ENCODE measurements around the gene ZNF550. TPM values are rescaled to one million over a fixed set of nuclear protein-coding genes. Genes with fewer than 3 reads are reported as not detected.

ZNF550 gene
- total and polyA plus RNA-seq, 2 donors (not counting 1 experiment from before 2014, with no cell fraction given) = 18.0 to 31.1 TPM

DNA sequence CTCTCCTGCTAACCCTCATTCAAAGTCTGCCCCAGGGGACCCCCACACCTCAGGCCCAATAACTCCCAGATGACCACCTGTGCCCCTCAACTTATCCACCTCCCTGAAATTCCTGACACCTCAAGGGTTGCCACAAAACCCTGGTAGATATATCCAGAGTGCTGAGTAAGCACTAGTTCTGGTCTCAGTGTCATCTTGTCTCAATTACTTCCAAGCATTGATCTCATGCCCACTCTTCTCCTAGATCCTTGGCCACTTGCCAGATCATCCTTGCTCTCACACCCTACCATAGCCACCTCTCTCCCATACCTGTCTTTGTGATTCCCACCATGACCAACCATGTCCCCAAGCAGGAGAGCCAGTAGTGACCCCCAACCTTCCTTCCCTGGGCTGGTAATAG is 17.0 kb upstream of the ZNF550 start:
- no peak for ATAC-seq (ENCODE audit: low read depth)
- Histone ChIP-seq H3K4me2 (replicated peaks; ENCODE audit: low read depth, low read length, poor library complexity, severe bottlenecking) (no peak overlapping the region), H3K79me2 (ENCODE audit: control insufficient read depth, insufficient read depth, low read length) (peaks cover 19% of the 10 kb centered on the region), H3K9me3 (ENCODE audit: control extremely low read depth in 1 of 3, control insufficient read depth in 2 of 3, insufficient read depth in 1 of 3, low read length in 2 of 3) (peaks cover 5 to 61% (median 46%) of the 10 kb centered on the region in 3 donors), H3K27me3 (replicated peaks in 1 of 4; ENCODE audit: control extremely low read depth in 1 of 4, control insufficient read depth in 3 of 4, insufficient read depth in 4 of 4, low read length in 3 of 4) (no peaks in the 10 kb centered on the region), H2AFZ (ENCODE audit: insufficient read depth, low read depth, low read length, poor library complexity, severe bottlenecking) (no peak overlapping the region), H3K27ac (ENCODE audit: low read length in 2 of 2) (no peak overlapping the region), H3K4me1 (ENCODE audit: control insufficient read depth in 2 of 2, insufficient read depth in 2 of 2, low read length in 2 of 2) (peaks cover 13 to 19% of the 10 kb centered on the region in 2 donors), H4K20me1 (ENCODE audit: control insufficient read depth, insufficient read depth, low read length, poor library complexity, severe bottlenecking) (no peaks in the 10 kb centered on the region), H3K9ac (ENCODE audit: low read length) (no peak overlapping the region), H3K4me3 (ENCODE audit: control extremely low read depth in 1 of 5, extremely low read depth in 1 of 5, insufficient read depth in 1 of 5, low read depth in 2 of 5, low read length in 4 of 5) (no peak overlapping the region), H3K36me3 (replicated peaks in 1 of 2; ENCODE audit: control extremely low read depth in 1 of 2, control insufficient read depth in 1 of 2, extremely low read depth in 1 of 2, insufficient read depth in 2 of 2, low read length in 1 of 2) (peaks cover 21 to 46% of the 10 kb centered on the region in 2 experiments)
- no peaks in the 10 kb centered on the region for H3K27me3 Mint-ChIP-seq
- peak overlapping the region; percentile 6 for H3K27ac Mint-ChIP-seq
- no peak for TF ChIP-seq EZH2 (IDR thresholded peaks at IDR 0.05; ENCODE audit: borderline replicate concordance, insufficient read depth, low read depth, low read length, poor library complexity, severe bottlenecking)
- TF ChIP-seq, protein P1, sequence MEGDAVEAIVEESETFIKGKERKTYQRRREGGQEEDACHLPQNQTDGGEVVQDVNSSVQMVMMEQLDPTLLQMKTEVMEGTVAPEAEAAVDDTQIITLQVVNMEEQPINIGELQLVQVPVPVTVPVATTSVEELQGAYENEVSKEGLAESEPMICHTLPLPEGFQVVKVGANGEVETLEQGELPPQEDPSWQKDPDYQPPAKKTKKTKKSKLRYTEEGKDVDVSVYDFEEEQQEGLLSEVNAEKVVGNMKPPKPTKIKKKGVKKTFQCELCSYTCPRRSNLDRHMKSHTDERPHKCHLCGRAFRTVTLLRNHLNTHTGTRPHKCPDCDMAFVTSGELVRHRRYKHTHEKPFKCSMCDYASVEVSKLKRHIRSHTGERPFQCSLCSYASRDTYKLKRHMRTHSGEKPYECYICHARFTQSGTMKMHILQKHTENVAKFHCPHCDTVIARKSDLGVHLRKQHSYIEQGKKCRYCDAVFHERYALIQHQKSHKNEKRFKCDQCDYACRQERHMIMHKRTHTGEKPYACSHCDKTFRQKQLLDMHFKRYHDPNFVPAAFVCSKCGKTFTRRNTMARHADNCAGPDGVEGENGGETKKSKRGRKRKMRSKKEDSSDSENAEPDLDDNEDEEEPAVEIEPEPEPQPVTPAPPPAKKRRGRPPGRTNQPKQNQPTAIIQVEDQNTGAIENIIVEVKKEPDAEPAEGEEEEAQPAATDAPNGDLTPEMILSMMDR (IDR thresholded peaks at IDR 0.05) = no peak
- DNase-seq = no peak
- H3K4me1 Mint-ChIP-seq = peaks cover 23% of the 10 kb centered on the region
- ChIA-PET CTCF (interaction anchor here (1.3 kb wide), 1 partner anchor 16 kb away, joined by 4 read pairs; no protein-coding TSS in a partner anchor), POLR2A (no interaction called here)
- intact Hi-C loops (cut with micrococcal nuclease) = no loop called here
- H3K4me3 Mint-ChIP-seq = peak overlapping the region; percentile 61
- H3K9me3 Mint-ChIP-seq (ENCODE audit: insufficient read depth) = peaks cover 20% of the 10 kb centered on the region

DNA sequence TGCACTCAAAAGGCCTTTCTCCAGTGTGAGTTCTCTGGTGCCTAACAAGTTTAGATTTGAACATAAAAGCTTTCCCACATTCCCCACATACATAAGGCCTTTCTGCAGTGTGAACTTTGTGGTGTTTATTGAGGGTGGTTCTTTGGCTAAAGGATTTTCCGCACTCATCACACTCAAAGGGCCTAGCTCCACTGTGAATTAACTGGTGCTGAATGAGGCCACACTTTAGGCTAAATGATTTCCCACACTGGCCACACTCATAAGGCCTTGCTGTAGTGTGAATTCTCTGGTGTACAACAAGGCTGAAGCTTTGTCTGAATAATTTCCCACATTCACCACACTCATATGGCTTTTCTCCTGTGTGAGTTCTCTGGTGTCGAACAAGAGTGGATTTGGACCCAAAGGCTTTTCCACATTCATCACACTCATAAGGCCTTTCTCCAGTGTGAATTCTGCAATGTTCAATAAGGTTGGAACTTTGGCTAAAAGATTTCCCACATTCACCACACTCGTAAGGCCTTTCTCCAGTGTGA is 12.8 kb upstream of the ZNF550 start:
- no peak overlapping the region for H3K4me3 ChIP-seq (ENCODE audit: control extremely low read depth in 1 of 5, extremely low read depth in 1 of 5, insufficient read depth in 1 of 5, low read depth in 2 of 5, low read length in 4 of 5)
- POLR2A ChIA-PET = no interaction called here
- CTCF ChIA-PET = no interaction called here

More for the DNA sequence above, 12.8 kb upstream of the ZNF550 start:
- Histone ChIP-seq H3K4me2 (replicated peaks; ENCODE audit: low read depth, low read length, poor library complexity, severe bottlenecking) (no peak overlapping the region), H3K36me3 (replicated peaks in 1 of 2; ENCODE audit: control extremely low read depth in 1 of 2, control insufficient read depth in 1 of 2, extremely low read depth in 1 of 2, insufficient read depth in 2 of 2, low read length in 1 of 2) (peaks cover 23 to 46% of the 10 kb centered on the region in 2 experiments), H3K9me3 (ENCODE audit: control extremely low read depth in 1 of 3, control insufficient read depth in 2 of 3, insufficient read depth in 1 of 3, low read length in 2 of 3) (peaks cover 10 to 80% (median 80%) of the 10 kb centered on the region in 3 donors), H3K79me2 (ENCODE audit: control insufficient read depth, insufficient read depth, low read length) (peaks cover 7% of the 10 kb centered on the region), H3K4me1 (ENCODE audit: control insufficient read depth in 2 of 2, insufficient read depth in 2 of 2, low read length in 2 of 2) (peaks cover 1 to 3% of the 10 kb centered on the region in 2 donors), H3K27me3 (replicated peaks in 1 of 4; ENCODE audit: control extremely low read depth in 1 of 4, control insufficient read depth in 3 of 4, insufficient read depth in 4 of 4, low read length in 3 of 4) (no peaks in the 10 kb centered on the region), H2AFZ (ENCODE audit: insufficient read depth, low read depth, low read length, poor library complexity, severe bottlenecking) (no peak overlapping the region), H3K9ac (ENCODE audit: low read length) (no peak overlapping the region), H3K27ac (ENCODE audit: low read length in 2 of 2) (no peak overlapping the region), H4K20me1 (ENCODE audit: control insufficient read depth, insufficient read depth, low read length, poor library complexity, severe bottlenecking) (no peaks in the 10 kb centered on the region)
- Mint-ChIP-seq H3K4me3 (no peak overlapping the region), H3K9me3 (ENCODE audit: insufficient read depth) (peaks cover 27% of the 10 kb centered on the region), H3K27me3 (no peaks in the 10 kb centered on the region), H3K27ac (no peak overlapping the region), H3K4me1 (peaks cover 9% of the 10 kb centered on the region)
- ATAC-seq (ENCODE audit: low read depth) = no peak
- TF ChIP-seq, protein P1 (IDR thresholded peaks at IDR 0.05) = no peak
- TF ChIP-seq EZH2 (IDR thresholded peaks at IDR 0.05; ENCODE audit: borderline replicate concordance, insufficient read depth, low read depth, low read length, poor library complexity, severe bottlenecking) = no peak
- no CpG with 5 or more reads among the region's 3 CpGs for WGBS (ENCODE audit: insufficient coverage)
- no peak for DNase-seq
- intact Hi-C loops (cut with micrococcal nuclease) = no loop called here

All from B cell (primary cell).